ENCODE measurements around the gene ADRA2C. TPM values are rescaled to one million over a fixed set of nuclear protein-coding genes. Genes with fewer than 3 reads are reported as not detected.

Gene ADRA2C
- total RNA-seq, 1 experiment from 2014 or later: 28.1 TPM

- Histone ChIP-seq H3K79me2 (ENCODE audit: insufficient read depth, low read length) (no peaks in the 10 kb centered on the region), H2AFZ (ENCODE audit: low read depth, low read length, poor library complexity, severe bottlenecking) (no peak overlapping the region), H3K36me3 (ENCODE audit: control insufficient read depth in 1 of 2, insufficient read depth in 2 of 2, low read length in 2 of 2) (no peaks in the 10 kb centered on the region), H3K4me1 (ENCODE audit: control insufficient read depth in 1 of 2, insufficient read depth in 2 of 2, low read length in 2 of 2) (peaks cover 8 to 13% of the 10 kb centered on the region in 2 experiments; a peak in 2 of 4 replicates), H3K9ac (ENCODE audit: low read length) (peak overlapping the region; percentile 35; the same call in 1 of the 2 replicates), H3K27ac (ENCODE audit: low read depth, low read length) (peak overlapping the region; percentile 88; the same call in 1 of the 2 replicates), H3K4me3 (replicated peaks in 1 of 2; ENCODE audit: low read depth in 1 of 2, low read length in 2 of 2) (peak overlapping the region; percentile 31 to 45), H3K9me3 (ENCODE audit: control insufficient read depth in 1 of 2, insufficient read depth in 1 of 2, low read depth in 1 of 2, low read length in 2 of 2) (no peaks in the 10 kb centered on the region), H3K4me2 (ENCODE audit: low read length) (peak overlapping the region; percentile 55), H4K20me1 (ENCODE audit: insufficient read depth) (no peaks in the 10 kb centered on the region), H3K27me3 (ENCODE audit: insufficient read depth, low read length) (no peaks in the 10 kb centered on the region), H3K9me2 (ENCODE audit: insufficient read depth) (no peaks in the 10 kb centered on the region)
- ChIA-PET RAD21 (ENCODE audit: low non-redundant PET in 1 of 2, low total read pairs in 2 of 2, uncharacterized antibody in 2 of 2, unreplicated experiment in 2 of 2) (interaction anchor here in 1 of 2 experiments (0.6 kb wide), 1 partner anchor 113 kb away, joined by 5 read pairs; no protein-coding TSS in a partner anchor), POLR2A (no interaction called here), CTCF (interaction anchor here (1.1 to 2.2 kb wide), 2 partner anchors 16 to 114 kb away, joined by 4 to 13 read pairs; no protein-coding TSS in a partner anchor)
- ATAC-seq (no peak), DNase-seq (ENCODE audit: low read depth, low spot score) (no peak)
- intact Hi-C loops (cut with micrococcal nuclease): no loop called here
- TSS peak; percentile 68 for BruUV-seq (replicated peaks)
- TF ChIP-seq CEBPB (IDR thresholded peaks at IDR 0.05; ENCODE audit: low read depth): no peak
- no peak for TF ChIP-seq POLR2A (IDR thresholded peaks at IDR 0.05; ENCODE audit: borderline replicate concordance, extremely low read depth, insufficient read depth, insufficient read length)
- TF ChIP-seq CBX3 (IDR thresholded peaks at IDR 0.05; ENCODE audit: low read depth): no peak
- TF ChIP-seq POLR2AphosphoS5 (IDR thresholded peaks at IDR 0.05; ENCODE audit: low read depth, low read length): no peak
- TF ChIP-seq SIN3A (IDR thresholded peaks at IDR 0.05; ENCODE audit: low read depth): no peak
- no peak for TF ChIP-seq JUND (IDR thresholded peaks at IDR 0.05)
- no peak for TF ChIP-seq TCF7L2 (IDR thresholded peaks at IDR 0.05; ENCODE audit: borderline replicate concordance, extremely low read depth, insufficient read depth, insufficient read length)
- TF ChIP-seq ATF3 (IDR thresholded peaks at IDR 0.05): no peak
- no peak for TF ChIP-seq ELF1 (IDR thresholded peaks at IDR 0.05; ENCODE audit: borderline replicate concordance, low read depth)
- TF ChIP-seq FOSL1 (IDR thresholded peaks at IDR 0.05; ENCODE audit: low read depth): no peak
- no peak for TF ChIP-seq EZH2phosphoT487 (IDR thresholded peaks at IDR 0.05; ENCODE audit: borderline replicate concordance)
- no peak for TF ChIP-seq REST (IDR thresholded peaks at IDR 0.05; ENCODE audit: low read depth)
- no peak for TF ChIP-seq RAD21 (IDR thresholded peaks at IDR 0.05; ENCODE audit: low read depth)
- TF ChIP-seq ZBTB33 (IDR thresholded peaks at IDR 0.05; ENCODE audit: extremely low read depth, insufficient replicate concordance, low read length): no peak
- TF ChIP-seq MAX (IDR thresholded peaks at IDR 0.05): no peak
- no peak for TF ChIP-seq ZNF274 (IDR thresholded peaks at IDR 0.05; ENCODE audit: low read depth, low read length)
- no peak for TF ChIP-seq EGR1 (IDR thresholded peaks at IDR 0.05; ENCODE audit: low read depth)
- TF ChIP-seq YY1 (IDR thresholded peaks at IDR 0.05; ENCODE audit: extremely low read depth, insufficient replicate concordance, low read depth, low read length): no peak
Measured at GRCh38 chr4:3766785-3767569, 792 bp downstream of the ADRA2C start.

Measured in HCT116 (cell line).